Esophagus muscularis mucosa (tissue), 4 donors: ENCODE data around the gene SDF4. TPM values are rescaled to one million over a fixed set of nuclear protein-coding genes. Genes with fewer than 3 reads are reported as not detected.
A peak's percentile ranks its signal among the peaks of the same experiment; 100 is the strongest.

Experiments used
- DNase-seq: peaks from one replicate; pipeline ENCODE4 v3.0.0-alpha.2; 2017; ENCODE audit errors: extremely low spot score
- H3K27ac ChIP-seq, 4 donors: fragments of 200-600 bp; sonication (generic); replicated peaks in 1 of 4; 1 replicate in 3 of 4; 2 replicates in 1 of 4; pipeline ENCODE4 v1.5.1; 2016 to 2019; ENCODE audit warnings: mild to moderate bottlenecking in 1 of 4
- H3K27me3 ChIP-seq, 4 donors: fragments of 200-600 bp; sonication (generic); one replicate each; pipeline versions ENCODE4 v1.5.1 to v1.6.0; 2016 to 2019
- H3K36me3 ChIP-seq, 4 donors: fragments of 200-600 bp; sonication (generic); one replicate each; pipeline ENCODE4 v1.5.1; 2016 to 2019
- H3K4me1 ChIP-seq, 4 donors: fragments of 200-600 bp; sonication (generic); one replicate each; pipeline ENCODE4 v1.5.1; 2016 to 2019
- H3K4me3 ChIP-seq, 4 donors: fragments of 200-600 bp; sonication (generic); 1 replicate in 2 of 4; 2 replicates in 2 of 4; pipeline ENCODE4 v1.5.1; 2016 to 2019; ENCODE audit warnings: mild to moderate bottlenecking in 4 of 4, moderate library complexity in 1 of 4
- H3K9me3 ChIP-seq, 4 donors: fragments of 200-600 bp; sonication (generic); 1 replicate in 3 of 4; 2 replicates in 1 of 4; pipeline ENCODE4 v1.5.1; 2016 to 2019
- EP300 ChIP-seq: sonication (generic); formaldehyde crosslinking; IDR thresholded peaks from one replicate; pipeline ENCODE4 v1.6.1; 2017; ENCODE audit warnings: antibody characterized with exemption
- POLR2A ChIP-seq: fragments of 450-650 bp; IDR thresholded peaks from one replicate; pipeline ENCODE4 v1.6.1; 2017; ENCODE audit warnings: antibody characterized with exemption, moderate library complexity, mild to moderate bottlenecking, low read depth
- POLR2AphosphoS5 ChIP-seq, 2 donors: sonication (generic); formaldehyde crosslinking; IDR thresholded peaks; one replicate each; pipeline ENCODE4 v1.6.1; 2017; ENCODE audit warnings: antibody characterized with exemption in 2 of 2
- WGBS: methylation state at CpG from one replicate; pipeline ENCODE4 v1.1.5; 2018; 5-methylcytosine and 5-hydroxymethylcytosine counted together
- intact Hi-C: fragments of 100-400 bp; cut with DNase I; formaldehyde crosslinking; loops from one replicate; pipeline ENCODE4 v1.15.1; 2023
- total RNA-seq, 4 donors: library from RNA; depleted of rRNA; stranded (reverse); fragments of >200 nt; gene quantifications; one replicate each; pipeline versions ENCODE4 v1.1.0 to v1.2.1, GENCODE V29; 2016
- TF ChIP-seq, protein P1 (sequence below), 3 experiments: fragments of 200-600 bp in 2 of 3; fragments of 450-650 bp in 1 of 3; sonication (generic) in 2 of 3; IDR thresholded peaks; one replicate each; pipeline ENCODE4 v1.5.1; 2017 to 2019; ENCODE audit warnings: antibody characterized with exemption in 3 of 3, mild to moderate bottlenecking in 2 of 3, moderate library complexity in 1 of 3

SDF4 gene
- total RNA-seq, 4 donors from 2014 or later, result 88.5 to 125 (median 107) TPM

GRCh38 chr1:1235016-1235744 is 3.4 kb upstream of the SDF4 start:
- no peak overlapping the region for H3K4me3 ChIP-seq
- 94% methylated on average over 10 of the region's 27 CpGs for WGBS
- no peaks in the 10 kb centered on the region for H3K9me3 ChIP-seq
- peaks cover 0 to 19% (median 8%) of the 10 kb centered on the region in 4 donors for H3K36me3 ChIP-seq
- no peak for DNase-seq
- TF ChIP-seq POLR2AphosphoS5 (IDR thresholded peaks at IDR 0.05), result no peak
- no peak for TF ChIP-seq POLR2A
- TF ChIP-seq, protein P1, sequence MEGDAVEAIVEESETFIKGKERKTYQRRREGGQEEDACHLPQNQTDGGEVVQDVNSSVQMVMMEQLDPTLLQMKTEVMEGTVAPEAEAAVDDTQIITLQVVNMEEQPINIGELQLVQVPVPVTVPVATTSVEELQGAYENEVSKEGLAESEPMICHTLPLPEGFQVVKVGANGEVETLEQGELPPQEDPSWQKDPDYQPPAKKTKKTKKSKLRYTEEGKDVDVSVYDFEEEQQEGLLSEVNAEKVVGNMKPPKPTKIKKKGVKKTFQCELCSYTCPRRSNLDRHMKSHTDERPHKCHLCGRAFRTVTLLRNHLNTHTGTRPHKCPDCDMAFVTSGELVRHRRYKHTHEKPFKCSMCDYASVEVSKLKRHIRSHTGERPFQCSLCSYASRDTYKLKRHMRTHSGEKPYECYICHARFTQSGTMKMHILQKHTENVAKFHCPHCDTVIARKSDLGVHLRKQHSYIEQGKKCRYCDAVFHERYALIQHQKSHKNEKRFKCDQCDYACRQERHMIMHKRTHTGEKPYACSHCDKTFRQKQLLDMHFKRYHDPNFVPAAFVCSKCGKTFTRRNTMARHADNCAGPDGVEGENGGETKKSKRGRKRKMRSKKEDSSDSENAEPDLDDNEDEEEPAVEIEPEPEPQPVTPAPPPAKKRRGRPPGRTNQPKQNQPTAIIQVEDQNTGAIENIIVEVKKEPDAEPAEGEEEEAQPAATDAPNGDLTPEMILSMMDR (IDR thresholded peaks at IDR 0.05), result no peak
- TF ChIP-seq EP300, result no peak
- peaks cover 27 to 59% (median 36%) of the 10 kb centered on the region in 4 donors for H3K4me1 ChIP-seq
- H3K27me3 ChIP-seq, result peaks cover 0 to 33% (median 9%) of the 10 kb centered on the region in 4 donors
- intact Hi-C loops, result no loop called here
- H3K27ac ChIP-seq, result no peak overlapping the region

DNA sequence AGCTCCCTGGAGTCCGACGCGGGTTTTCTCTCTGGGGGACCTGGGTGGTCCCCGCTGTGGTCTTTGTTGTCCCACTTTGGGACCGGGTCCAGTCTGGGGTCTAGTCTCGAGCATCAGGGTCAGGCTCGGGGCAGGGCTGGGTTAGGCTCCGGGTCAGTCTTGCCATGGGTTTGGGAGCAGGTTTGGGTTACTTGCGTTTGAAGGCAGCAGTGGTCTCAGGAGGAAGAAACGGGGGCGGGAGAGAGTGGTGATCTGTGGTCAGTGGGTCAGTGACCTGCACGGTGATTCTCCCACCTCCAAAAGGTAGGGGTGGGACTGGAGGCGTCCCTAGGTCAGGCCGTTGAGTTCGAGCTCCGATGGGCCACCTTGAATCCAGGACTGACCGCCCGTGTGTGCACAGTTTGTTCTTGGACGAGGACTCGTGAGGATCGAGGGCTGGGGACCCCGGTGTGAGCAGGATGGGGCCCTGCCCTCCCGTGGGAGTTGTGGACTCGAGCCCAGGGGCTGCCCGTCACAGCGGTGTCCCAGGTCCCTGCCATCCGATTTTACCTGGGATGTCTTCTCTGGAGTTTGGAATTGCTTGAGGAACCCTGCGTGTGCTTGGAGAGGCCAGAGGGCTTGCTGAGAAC is 2.5 kb upstream of the SDF4 start:
- 94% methylated on average over 22 of the region's 28 CpGs for WGBS

DNA sequence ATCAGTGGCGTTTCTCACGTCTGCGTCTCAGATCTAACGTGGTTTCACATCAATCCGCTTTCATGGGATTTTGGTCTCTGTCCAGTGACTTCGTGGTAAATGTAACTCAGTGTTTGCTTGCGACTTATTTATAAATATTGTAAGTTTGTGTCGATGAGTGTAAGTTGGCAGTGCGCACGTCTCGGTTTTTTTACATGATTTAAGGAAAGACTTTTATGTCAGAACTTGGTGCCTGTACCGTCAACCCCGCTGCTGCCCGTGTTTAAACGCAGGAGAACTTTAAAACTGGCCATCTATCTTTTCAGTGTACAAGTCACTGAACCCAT is 1.7 kb upstream of the SDF4 start:
- intact Hi-C loops, result loop anchor here (5.0 kb wide), 2 partner anchors 39 to 111 kb away; partner anchors contain the start of gene UBE2J2
- Histone ChIP-seq H3K9me3 (no peaks in the 10 kb centered on the region), H3K36me3 (peaks cover 0 to 27% (median 13%) of the 10 kb centered on the region in 4 donors), H3K4me3 (no peak overlapping the region), H3K4me1 (peaks cover 40 to 67% (median 50%) of the 10 kb centered on the region in 4 donors), H3K27ac (no peak overlapping the region), H3K27me3 (peaks cover 0 to 17% (median 5%) of the 10 kb centered on the region in 4 donors)
- TF ChIP-seq, protein P1 (IDR thresholded peaks at IDR 0.05), result no peak
- TF ChIP-seq POLR2A (no peak), POLR2AphosphoS5 (IDR thresholded peaks at IDR 0.05) (no peak)
- WGBS, result 94% methylated on average over 15 of the region's 15 CpGs
- DNase-seq, result no peak

More for the DNA sequence above, 2.5 kb upstream of the SDF4 start:
- TF ChIP-seq EP300 (no peak), POLR2A (no peak), POLR2AphosphoS5 (IDR thresholded peaks at IDR 0.05) (no peak)
- TF ChIP-seq, protein P1 (IDR thresholded peaks at IDR 0.05), result no peak
- Histone ChIP-seq H3K4me3 (no peak overlapping the region), H3K9me3 (no peaks in the 10 kb centered on the region), H3K27ac (no peak overlapping the region), H3K4me1 (peaks cover 36 to 61% (median 43%) of the 10 kb centered on the region in 4 donors), H3K27me3 (peaks cover 0 to 25% (median 9%) of the 10 kb centered on the region in 4 donors), H3K36me3 (peaks cover 0 to 19% (median 8%) of the 10 kb centered on the region in 4 donors)
- intact Hi-C loops, result loop anchor here (5.0 kb wide), 2 partner anchors 38 to 112 kb away; partner anchors contain the start of gene UBE2J2
- DNase-seq, result no peak

DNA sequence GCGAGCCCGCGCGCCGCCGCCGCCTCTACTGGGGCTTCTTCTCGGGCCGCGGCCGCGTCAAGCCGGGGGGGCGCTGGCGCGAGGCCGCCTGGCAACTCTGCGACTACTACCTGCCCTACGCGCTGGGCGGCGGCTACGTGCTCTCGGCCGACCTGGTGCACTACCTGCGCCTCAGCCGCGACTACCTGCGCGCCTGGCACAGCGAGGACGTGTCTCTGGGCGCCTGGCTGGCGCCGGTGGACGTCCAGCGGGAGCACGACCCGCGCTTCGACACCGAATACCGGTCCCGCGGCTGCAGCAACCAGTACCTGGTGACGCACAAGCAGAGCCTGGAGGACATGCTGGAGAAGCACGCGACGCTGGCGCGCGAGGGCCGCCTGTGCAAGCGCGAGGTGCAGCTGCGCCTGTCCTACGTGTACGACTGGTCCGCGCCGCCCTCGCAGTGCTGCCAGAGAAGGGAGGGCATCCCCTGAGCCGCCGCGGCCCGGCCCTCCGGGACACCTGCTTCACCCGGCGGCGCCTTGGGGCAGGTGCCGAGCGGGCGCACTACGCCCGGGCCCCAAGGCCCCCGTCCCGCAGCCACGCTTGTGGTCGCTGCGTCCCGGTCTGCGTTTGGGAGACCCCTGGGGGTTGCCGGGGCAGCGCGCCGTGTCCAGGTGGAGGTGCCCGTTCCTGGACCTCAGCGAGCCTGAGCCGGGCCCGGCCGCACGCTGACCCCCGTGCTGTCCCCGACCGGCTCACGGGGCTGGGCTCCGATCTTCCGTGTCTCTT is 1.2 kb upstream of the SDF4 start:
- TF ChIP-seq EP300 (no peak), POLR2A (no peak), POLR2AphosphoS5 (IDR thresholded peaks at IDR 0.05) (no peak)
- TF ChIP-seq, protein P1 (IDR thresholded peaks at IDR 0.05), result no peak
- peaks cover 40 to 69% (median 53%) of the 10 kb centered on the region in 4 donors for H3K4me1 ChIP-seq
- H3K27me3 ChIP-seq, result peaks cover 0 to 11% (median under 1%) of the 10 kb centered on the region in 4 donors
- peak overlapping the region in 1 of 4 donors; percentile 55 for H3K27ac ChIP-seq
- intact Hi-C loops, result loop anchor here (5.0 kb wide), 2 partner anchors 39 to 111 kb away; partner anchors contain the start of gene UBE2J2
- H3K36me3 ChIP-seq, result peaks cover 3 to 32% (median 19%) of the 10 kb centered on the region in 4 donors
- H3K4me3 ChIP-seq, result peak overlapping the region; percentile 45 to 94 (median 85)
- H3K9me3 ChIP-seq, result no peaks in the 10 kb centered on the region
- WGBS, result 76% methylated on average over 55 of the region's 98 CpGs
- DNase-seq, result no peak
